LNCAP (cell line): ENCODE results near the gene ITGBL1.

Source experiments
- TF ChIP-seq, protein P1 (sequence below): fragments of 450-650 bp; IDR thresholded peaks from 2 replicates; pipeline ENCODE4 v1.5.1; 2017; ENCODE audit warnings: mild to moderate bottlenecking

Gene ITGBL1

DNA sequence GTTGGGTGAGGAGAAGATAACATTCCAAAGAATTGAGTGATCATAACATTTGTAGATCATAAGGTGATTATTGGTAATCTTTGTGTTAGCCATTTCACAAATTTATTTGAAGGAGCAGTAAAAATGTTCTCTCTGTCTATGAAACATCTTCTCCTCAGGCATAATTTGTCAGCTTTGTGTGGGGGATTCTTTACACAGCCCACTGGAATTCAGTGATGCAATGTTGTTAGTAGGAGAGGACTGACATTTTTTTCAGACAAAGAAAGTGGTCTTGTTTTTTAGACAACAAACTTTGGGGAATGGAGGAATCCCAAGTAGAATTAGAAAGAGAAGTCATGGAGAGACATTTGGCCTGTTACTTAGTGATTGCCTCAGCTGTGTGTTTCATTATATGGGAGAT is 100.3 kb downstream of the ITGBL1 start:
- TF ChIP-seq, protein P1, sequence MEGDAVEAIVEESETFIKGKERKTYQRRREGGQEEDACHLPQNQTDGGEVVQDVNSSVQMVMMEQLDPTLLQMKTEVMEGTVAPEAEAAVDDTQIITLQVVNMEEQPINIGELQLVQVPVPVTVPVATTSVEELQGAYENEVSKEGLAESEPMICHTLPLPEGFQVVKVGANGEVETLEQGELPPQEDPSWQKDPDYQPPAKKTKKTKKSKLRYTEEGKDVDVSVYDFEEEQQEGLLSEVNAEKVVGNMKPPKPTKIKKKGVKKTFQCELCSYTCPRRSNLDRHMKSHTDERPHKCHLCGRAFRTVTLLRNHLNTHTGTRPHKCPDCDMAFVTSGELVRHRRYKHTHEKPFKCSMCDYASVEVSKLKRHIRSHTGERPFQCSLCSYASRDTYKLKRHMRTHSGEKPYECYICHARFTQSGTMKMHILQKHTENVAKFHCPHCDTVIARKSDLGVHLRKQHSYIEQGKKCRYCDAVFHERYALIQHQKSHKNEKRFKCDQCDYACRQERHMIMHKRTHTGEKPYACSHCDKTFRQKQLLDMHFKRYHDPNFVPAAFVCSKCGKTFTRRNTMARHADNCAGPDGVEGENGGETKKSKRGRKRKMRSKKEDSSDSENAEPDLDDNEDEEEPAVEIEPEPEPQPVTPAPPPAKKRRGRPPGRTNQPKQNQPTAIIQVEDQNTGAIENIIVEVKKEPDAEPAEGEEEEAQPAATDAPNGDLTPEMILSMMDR, result no peak

DNA sequence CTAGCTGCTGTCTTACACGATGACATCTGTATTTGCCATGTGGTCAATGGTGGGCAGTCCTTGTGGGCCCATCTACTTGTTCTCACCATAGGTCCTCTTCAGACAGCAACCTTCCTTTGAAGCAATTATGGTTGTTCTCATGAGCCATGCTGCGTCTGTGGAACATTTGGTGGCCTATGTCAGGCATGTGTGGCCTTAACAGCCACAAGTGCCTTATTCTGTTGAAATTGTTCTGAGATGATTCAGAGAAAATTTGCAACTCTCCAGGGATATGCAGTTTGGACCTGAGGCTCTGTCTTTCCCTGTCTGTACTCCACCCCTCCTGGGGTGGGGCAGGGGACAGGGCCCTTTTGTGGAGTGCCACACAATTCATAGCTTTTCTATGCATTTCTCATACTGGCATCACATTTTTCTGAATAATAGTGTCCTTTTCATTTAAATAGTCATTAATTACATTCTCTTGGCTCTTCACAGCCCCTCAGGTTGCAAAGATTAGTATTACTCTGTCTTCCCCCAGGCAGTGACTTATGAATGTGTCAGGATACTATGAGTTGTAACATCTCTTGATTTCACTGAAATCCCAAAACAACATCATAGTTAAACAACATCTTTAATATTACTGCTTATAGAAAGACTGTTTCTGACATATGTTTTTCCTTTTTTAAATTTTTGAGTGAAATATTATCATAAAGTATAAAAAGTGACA is 102.1 kb downstream of the ITGBL1 start:
- TF ChIP-seq, protein P1, result no peak

DNA sequence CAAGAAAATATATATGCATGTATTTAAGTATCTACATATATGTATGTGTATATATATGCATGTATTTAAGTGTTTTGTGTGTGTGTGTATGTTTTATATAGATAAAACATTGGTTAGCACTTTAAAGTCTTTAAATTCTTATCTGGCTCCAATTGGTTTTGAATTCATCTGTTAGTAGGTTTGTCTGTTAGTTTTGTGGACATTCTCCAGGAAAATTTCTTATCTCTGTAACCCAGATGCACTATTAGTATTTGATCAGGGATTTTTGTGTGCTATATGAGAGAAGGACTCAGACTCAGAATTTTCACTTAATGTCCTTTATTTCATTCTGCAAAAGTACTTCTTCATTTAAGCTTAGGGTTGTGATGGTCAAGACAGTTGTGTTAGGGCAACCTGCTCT is 103.1 kb downstream of the ITGBL1 start:
- TF ChIP-seq, protein P1, result no peak

DNA sequence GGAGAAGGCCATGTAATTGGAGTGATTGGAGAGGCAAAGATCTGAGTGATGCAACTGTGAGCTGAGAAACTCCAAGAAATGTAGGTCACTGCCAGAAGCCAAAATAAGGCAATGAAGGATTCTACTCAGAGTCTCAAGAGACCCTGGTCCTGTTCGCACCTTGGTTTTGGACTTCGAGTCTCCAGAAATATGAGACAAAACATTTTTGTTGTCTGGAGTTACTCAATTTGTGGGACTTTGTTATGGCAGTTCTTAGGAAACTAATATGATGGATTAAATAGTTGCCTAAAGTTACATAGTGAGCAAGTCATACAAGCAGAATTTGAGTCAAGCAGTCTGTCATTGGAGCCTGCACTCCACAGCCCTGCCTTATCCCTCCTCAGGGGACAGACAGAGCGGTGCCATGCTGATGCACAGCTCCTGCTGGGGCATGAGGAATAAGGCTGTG is 104.2 kb downstream of the ITGBL1 start:
- TF ChIP-seq, protein P1, result no peak

DNA sequence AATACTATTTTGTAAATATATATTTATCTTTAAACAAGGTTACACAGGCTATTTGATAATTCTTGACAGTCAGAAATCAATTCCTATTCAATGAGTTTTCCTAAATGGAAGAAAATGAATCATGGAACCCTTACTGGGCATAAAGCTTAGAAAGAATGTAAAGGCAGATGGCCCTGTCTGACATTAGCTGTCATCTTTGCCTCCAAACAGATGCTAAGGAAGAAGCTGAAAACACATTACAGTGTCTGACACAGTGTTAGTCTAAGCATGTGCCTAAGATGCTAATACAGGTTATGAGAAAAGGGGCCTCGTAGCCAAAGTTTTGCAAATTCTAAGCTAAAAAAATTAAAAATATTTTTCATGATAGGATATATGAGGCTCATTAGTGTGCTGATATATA is 112.8 kb downstream of the ITGBL1 start:
- TF ChIP-seq, protein P1, result no peak

DNA sequence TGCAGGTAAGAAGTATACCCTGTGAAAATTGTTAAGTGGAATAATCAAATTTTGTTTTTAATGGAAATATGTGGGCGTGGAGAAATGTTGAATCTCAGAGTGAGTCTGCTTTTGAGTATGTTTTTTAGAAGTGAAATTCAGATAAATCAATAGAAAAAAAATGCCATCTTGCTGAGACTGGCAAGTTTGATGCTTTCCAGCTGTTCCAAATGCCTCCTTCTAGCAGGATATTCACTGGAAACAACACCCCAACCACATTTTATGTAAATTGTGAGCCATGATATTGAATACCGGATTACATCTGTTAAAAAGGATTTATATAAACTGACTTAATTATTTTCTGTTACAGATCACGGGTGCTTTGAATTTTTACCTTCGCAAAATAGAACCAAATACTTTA is 115.4 kb downstream of the ITGBL1 start:
- TF ChIP-seq, protein P1, result no peak

DNA sequence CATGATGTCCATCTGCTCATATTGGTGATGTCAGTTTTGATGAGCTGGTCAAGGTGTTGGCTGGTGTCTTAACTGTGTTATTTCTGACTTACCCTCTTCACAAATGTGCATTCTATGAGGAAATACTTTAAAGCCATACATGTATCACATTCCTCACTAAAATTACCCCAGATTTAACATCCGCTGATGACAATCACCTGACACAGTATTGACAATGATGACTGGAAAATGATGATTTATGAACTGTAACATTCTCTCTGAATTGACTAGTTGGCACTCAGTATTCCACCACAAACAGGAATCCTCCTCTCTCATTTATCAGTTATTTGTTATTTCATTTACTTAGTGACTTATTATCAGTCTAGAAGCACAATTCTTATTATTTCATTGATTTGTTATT is 117.3 kb downstream of the ITGBL1 start:
- TF ChIP-seq, protein P1, result no peak

DNA sequence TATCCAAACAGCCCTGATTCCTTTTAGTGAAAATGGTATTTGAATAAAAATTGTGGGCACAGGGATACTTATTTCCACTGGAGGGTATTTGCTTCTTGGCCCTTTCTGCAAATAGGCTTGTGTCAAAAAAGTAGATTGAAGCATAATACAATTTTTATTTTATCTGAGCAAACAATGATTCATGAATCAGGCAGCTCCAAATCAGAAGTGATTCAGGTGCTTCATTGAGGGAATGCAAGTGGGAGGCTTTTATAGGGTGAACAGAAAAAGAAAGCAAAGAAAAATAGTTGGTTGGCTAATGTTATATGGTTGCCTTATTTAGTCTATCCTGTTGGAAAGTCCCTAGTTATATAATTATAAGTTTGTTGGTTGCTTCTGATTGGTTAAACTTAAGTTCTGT is 117.9 kb downstream of the ITGBL1 start:
- TF ChIP-seq, protein P1, result no peak
